ENCODE results near the gene SIRT5.

Gene SIRT5

GRCh38 chr6:13554929-13555333, 19.5 kb upstream of the SIRT5 start:
- DNase-seq: no peak

- DNase-seq: no peak
These were observed 16.6 kb upstream of the SIRT5 start for GRCh38 chr6:13557841-13558240.

GRCh38 chr6:13558718-13559117, 15.7 kb upstream of the SIRT5 start:
- no peak for DNase-seq

GRCh38 chr6:13559251-13559650, 15.2 kb upstream of the SIRT5 start:
- DNase-seq: no peak

- DNase-seq: no peak
These were observed 14.3 kb upstream of the SIRT5 start for GRCh38 chr6:13559968-13560650.

GRCh38 chr6:13560651-13561044, 13.8 kb upstream of the SIRT5 start:
- DNase-seq: no peak

GRCh38 chr6:13561624-13562267, 12.7 kb upstream of the SIRT5 start:
- no peak for DNase-seq

GRCh38 chr6:13563009-13563408, 11.4 kb upstream of the SIRT5 start:
- no peak for DNase-seq

GRCh38 chr6:13565921-13566320, 8.5 kb upstream of the SIRT5 start:
- no peak for DNase-seq

- no peak for DNase-seq
These were observed 7.9 kb upstream of the SIRT5 start for GRCh38 chr6:13566500-13566899.

GRCh38 chr6:13568970-13569369, 5.4 kb upstream of the SIRT5 start:
- DNase-seq: no peak

- no peak for DNase-seq
These were observed 2.2 kb upstream of the SIRT5 start for GRCh38 chr6:13572240-13572639.

- DNase-seq: no peak
These were observed 1.3 kb upstream of the SIRT5 start for GRCh38 chr6:13572951-13573654.

- DNase-seq: peak; percentile 47
These were observed 711 bp upstream of the SIRT5 start for GRCh38 chr6:13573669-13574110.

- peak; percentile 93 for DNase-seq
These were observed 241 bp upstream of the SIRT5 start for GRCh38 chr6:13574149-13574570.

- DNase-seq: no peak
These were observed 975 bp downstream of the SIRT5 start for GRCh38 chr6:13575377-13575775.

- DNase-seq: no peak
These were observed 1.6 kb downstream of the SIRT5 start for GRCh38 chr6:13576017-13576416.

GRCh38 chr6:13577926-13578325, 3.5 kb downstream of the SIRT5 start:
- DNase-seq: no peak

- no peak for DNase-seq
These were observed 5.5 kb downstream of the SIRT5 start for GRCh38 chr6:13579911-13580310.

- no peak for DNase-seq
These were observed 7.4 kb downstream of the SIRT5 start for GRCh38 chr6:13581700-13582229.

GRCh38 chr6:13586603-13587542, 12.5 kb downstream of the SIRT5 start:
- DNase-seq: no peak

- no peak for DNase-seq
These were observed 15.4 kb downstream of the SIRT5 start for GRCh38 chr6:13589801-13590200.

Data from stimulated activated CD8-positive, alpha-beta memory T cell treated with anti-CD3 and anti-CD28 coated beads, Interleukin-4, amount 100 ng/mL, for 48 hours (primary cell).